Right lobe of liver (tissue), 6 donors: ENCODE data around the gene PARD6B. TPM values are rescaled to one million over a fixed set of nuclear protein-coding genes. Genes with fewer than 3 reads are reported as not detected.

Experiments used
- ATAC-seq, 4 donors: fragments of 200-7000 bp; cut with Tn5 transposase; one replicate each; pipeline ENCODE4 v1.9.1; 2020; ENCODE audit warnings: mild to moderate bottlenecking in 4 of 4, moderate library complexity in 4 of 4
- DNase-seq, 3 donors: peaks; one replicate each; pipeline ENCODE4 v3.0.0-alpha.2; 2020
- H3K27ac ChIP-seq, 3 donors: fragments of 200-600 bp; one replicate each; pipeline ENCODE4 v1.8.0; 2022
- H3K27me3 ChIP-seq, 2 donors: fragments of 200-600 bp; one replicate each; pipeline ENCODE4 v1.8.0; 2022
- H3K36me3 ChIP-seq, 4 donors: fragments of 200-600 bp; sonication (generic) in 1 of 4; one replicate each; pipeline versions ENCODE4 v1.5.1 to v1.8.0; 2017 to 2022; ENCODE audit warnings: control low read depth in 1 of 4
- H3K4me1 ChIP-seq, 4 donors: fragments of 200-600 bp; sonication (generic) in 1 of 4; one replicate each; pipeline versions ENCODE4 v1.5.1 to v1.8.0; 2017 to 2022; ENCODE audit warnings: control low read depth in 1 of 4
- H3K4me3 ChIP-seq, 3 donors: fragments of 200-600 bp; one replicate each; pipeline ENCODE4 v1.8.0; 2022
- H3K9me3 ChIP-seq, 4 donors: fragments of 200-600 bp; sonication (generic) in 1 of 4; one replicate each; pipeline versions ENCODE4 v1.5.1 to v1.8.0; 2017 to 2022; ENCODE audit warnings: control low read depth in 1 of 4
- CTCF ChIP-seq, 4 donors: fragments of 200-600 bp in 3 of 4; fragments of 450-650 bp in 1 of 4; IDR thresholded peaks; one replicate each; pipeline versions ENCODE4 v1.5.1 to v1.8.0; 2016 to 2022; ENCODE audit warnings: antibody characterized with exemption in 4 of 4, mild to moderate bottlenecking in 2 of 4
- POLR2A ChIP-seq: fragments of 450-650 bp; IDR thresholded peaks from one replicate; pipeline ENCODE4 v1.6.1; 2017; ENCODE audit warnings: antibody characterized with exemption, mild to moderate bottlenecking
- WGBS: methylation state at CpG from one replicate; pipeline ENCODE4 v1.1.6; 2018; ENCODE audit warnings: low coverage, low lambda C conversion rate; ENCODE audit not compliant: insufficient coverage; ENCODE audit errors: missing lambda C conversion rate; 5-methylcytosine and 5-hydroxymethylcytosine counted together
- intact Hi-C, 2 donors: fragments of 100-400 bp; cut with DNase I; formaldehyde crosslinking; loops; one replicate each; pipeline versions ENCODE4 v1.11.2 to v1.14.1; 2022
- total RNA-seq, 6 experiments: library from RNA; depleted of rRNA in 2 of 6; stranded (reverse); fragments of >200 nt in 2 of 6; fragmentation: NEBNext Ultra II Directional in 3 of 6; extraction: Animal tissue kit (Norgen Biotek cat#: 25700) in 3 of 6; gene quantifications; one replicate each; pipeline versions ENCODE4 v1.1.0 to v1.2.4, GENCODE V29; 2016 to 2023
- donor health status: DM: no; HTN: yes; CAD: no.
- donor health status: DM: no; HTN: no; CAD: no.
- donor health status: DM: no; HTN: no; CAD: no.
- donor health status: DM: no; HTN: yes; CAD: no.
- donor health status: DM: no; HTN: yes; CAD: no.

PARD6B gene
- total RNA-seq, 6 experiments from 2014 or later = 6.6 to 11.1 (median 8.5) TPM

GRCh38 chr20:50722424-50723155, 8.8 kb upstream of the PARD6B start:
- Histone ChIP-seq H3K4me3 (no peak overlapping the region), H3K9me3 (no peaks in the 10 kb centered on the region), H3K36me3 (no peaks in the 10 kb centered on the region), H3K4me1 (peaks cover 0 to 10% (median 5%) of the 10 kb centered on the region in 4 donors), H3K27me3 (no peaks in the 10 kb centered on the region), H3K27ac (no peak overlapping the region)
- TF ChIP-seq CTCF (IDR thresholded peaks at IDR 0.05) = no peak
- TF ChIP-seq POLR2A = no peak
- ATAC-seq (no peak), DNase-seq (peak in 1 of 3 donors; percentile 8)
- WGBS = 86% methylated on average over 7 of the region's 10 CpGs
- intact Hi-C loops = no loop called here

- peak in 1 of 3 donors; percentile 17 for DNase-seq
- Histone ChIP-seq H3K27me3 (no peaks in the 10 kb centered on the region), H3K36me3 (no peaks in the 10 kb centered on the region), H3K9me3 (no peaks in the 10 kb centered on the region), H3K4me3 (no peak overlapping the region), H3K27ac (no peak overlapping the region), H3K4me1 (peaks cover 0 to 17% (median 9%) of the 10 kb centered on the region in 4 donors)
- intact Hi-C loops = no loop called here
- 60% methylated on average over 4 of the region's 9 CpGs for WGBS
- ATAC-seq = no peak
- TF ChIP-seq CTCF (IDR thresholded peaks at IDR 0.05) = no peak
- TF ChIP-seq POLR2A = no peak
These were observed 7.7 kb upstream of the PARD6B start for GRCh38 chr20:50723672-50724071.

DNA sequence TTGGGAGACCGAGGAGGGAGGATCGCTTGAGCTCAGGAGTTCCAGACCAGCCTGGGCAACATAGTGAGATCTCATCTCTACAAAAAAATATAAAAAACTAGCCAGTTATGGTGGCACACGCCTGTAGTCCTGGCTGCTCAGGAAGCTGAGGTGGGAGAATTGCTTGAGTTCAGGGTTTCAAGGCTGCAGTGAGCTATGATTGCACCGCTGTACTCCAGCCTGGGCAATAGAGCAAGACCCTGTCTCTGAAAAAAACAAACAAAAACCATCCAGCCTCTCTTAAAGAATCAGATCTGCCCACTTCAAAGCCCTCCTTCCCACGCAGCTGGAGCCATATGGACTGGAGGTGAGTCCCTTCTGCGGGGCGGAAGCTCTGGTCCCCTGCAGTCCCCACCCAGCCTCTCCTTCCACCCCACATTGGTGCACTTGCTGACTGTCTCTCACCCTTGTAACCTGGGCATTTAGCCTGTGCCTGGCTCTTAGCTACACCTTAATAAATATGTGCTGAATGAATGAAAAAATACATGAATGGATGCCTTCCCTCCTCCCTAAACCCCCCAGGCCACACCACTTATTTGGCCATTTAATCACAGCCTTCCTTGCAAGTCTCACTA, 7.2 kb upstream of the PARD6B start:
- TF ChIP-seq POLR2A (no peak), CTCF (IDR thresholded peaks at IDR 0.05) (no peak)
- H3K4me3 ChIP-seq = no peak overlapping the region
- H3K4me1 ChIP-seq = peaks cover 0 to 23% (median 11%) of the 10 kb centered on the region in 4 donors
- H3K36me3 ChIP-seq = no peaks in the 10 kb centered on the region
- intact Hi-C loops = no loop called here
- no peaks in the 10 kb centered on the region for H3K9me3 ChIP-seq
- no peak overlapping the region for H3K27ac ChIP-seq
- ATAC-seq (no peak), DNase-seq (no peak)
- WGBS = 95% methylated on average over 3 of the region's 7 CpGs
- no peaks in the 10 kb centered on the region for H3K27me3 ChIP-seq

DNA sequence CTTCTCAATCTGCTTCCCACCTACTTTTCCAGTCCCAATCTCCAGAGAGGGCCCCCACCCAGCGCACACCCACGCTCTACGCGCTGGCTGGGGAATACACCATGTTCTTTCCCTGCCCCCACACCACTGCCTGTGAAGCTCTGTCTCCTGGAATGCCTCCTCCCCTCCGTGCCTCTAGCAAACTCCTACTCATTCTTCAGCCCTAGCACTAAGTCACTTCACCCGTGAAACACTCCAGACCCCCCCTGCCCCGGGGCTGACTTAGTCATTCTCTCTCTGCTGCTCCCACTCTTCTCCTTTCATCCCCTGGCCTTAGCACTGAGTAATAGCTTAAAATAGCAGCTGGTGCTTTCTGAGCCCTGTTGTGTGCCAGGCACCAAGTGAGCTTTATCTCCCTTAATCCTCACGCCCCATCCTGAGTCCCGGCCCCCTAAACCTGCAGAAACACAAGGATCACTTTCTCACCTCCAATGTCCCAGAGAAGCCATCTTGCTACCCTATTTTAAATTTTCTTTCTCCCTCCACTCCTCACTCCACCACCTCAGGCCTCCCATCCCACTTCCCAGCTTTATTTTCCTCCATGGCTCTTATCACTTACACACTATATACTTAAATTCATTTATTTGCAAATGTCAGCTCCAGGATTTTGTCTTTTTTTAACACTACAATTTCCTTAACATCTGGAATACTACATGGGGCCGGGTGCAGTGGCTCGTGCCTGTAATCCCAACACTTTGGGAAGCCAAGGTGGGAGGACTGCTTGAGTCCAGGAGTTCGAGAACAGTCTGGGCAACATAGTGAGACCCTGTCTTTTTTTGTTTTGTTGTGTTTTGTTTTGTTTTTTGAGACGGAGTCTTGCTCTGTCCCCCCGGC, 6.3 kb upstream of the PARD6B start:
- no peak overlapping the region for H3K27ac ChIP-seq
- peak in 1 of 4 donors; percentile 14 for ATAC-seq
- intact Hi-C loops = no loop called here

More for the DNA sequence above, 6.3 kb upstream of the PARD6B start:
- no peak overlapping the region for H3K4me3 ChIP-seq
- H3K9me3 ChIP-seq = no peaks in the 10 kb centered on the region
- TF ChIP-seq POLR2A = no peak
- no peak for TF ChIP-seq CTCF (IDR thresholded peaks at IDR 0.05)
- DNase-seq = peak in 1 of 3 donors; percentile 18
- H3K27me3 ChIP-seq = no peaks in the 10 kb centered on the region
- 65% methylated on average over 11 of the region's 14 CpGs for WGBS
- no peaks in the 10 kb centered on the region for H3K36me3 ChIP-seq
- H3K4me1 ChIP-seq = peaks cover 0 to 29% (median 12%) of the 10 kb centered on the region in 4 donors
